HG02970 (cell line): ENCODE data around the gene STARD13.

Source experiments
- ATAC-seq: cut with Tn5 transposase; IDR thresholded peaks from one replicate; pipeline ENCODE4 v1.9.1; 2021; ENCODE audit warnings: mild to moderate bottlenecking, moderate library complexity, moderate number of reproducible peaks; ENCODE audit not compliant: unreplicated experiment, low FRiP score

Gene STARD13

DNA sequence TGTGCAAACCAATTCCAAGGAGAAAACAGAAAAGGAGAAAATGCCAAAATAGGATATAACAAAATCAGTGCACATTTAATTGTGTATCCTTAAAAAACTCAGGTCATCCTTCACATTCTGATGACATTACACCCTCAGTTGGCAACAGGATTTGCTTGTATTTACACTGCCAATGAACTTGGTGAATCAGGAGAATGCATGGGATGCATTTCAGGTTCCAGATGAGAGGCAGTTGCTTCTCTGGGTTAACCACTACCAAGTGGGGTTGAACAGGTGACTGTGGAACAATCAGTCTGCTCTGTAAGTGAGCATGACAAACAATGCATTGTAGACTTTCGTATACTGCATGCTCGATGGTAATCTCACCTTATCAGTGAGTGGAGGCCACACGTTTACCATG, 79.1 kb downstream of the STARD13 start:
- no peak for ATAC-seq

DNA sequence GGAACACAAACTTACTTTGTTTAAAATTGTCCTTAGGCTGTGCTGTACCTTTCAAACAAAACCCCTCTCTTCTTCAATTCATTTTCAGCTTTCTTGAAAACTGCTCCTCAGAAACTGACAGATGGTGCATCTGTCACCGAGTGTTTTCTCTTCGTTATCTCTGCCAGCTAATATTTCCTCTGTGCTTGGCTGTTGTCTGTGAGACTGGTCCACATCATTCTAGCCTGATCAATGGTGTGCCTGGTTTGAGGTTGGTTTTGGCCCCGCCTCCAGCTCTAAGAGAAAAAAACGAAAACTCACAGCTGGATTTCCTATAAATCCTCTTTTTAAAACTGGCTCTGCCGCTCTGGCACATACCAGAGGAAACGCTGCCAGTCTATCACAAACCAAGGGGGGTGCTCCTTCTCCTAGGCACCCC, 79.7 kb downstream of the STARD13 start:
- no peak for ATAC-seq

DNA sequence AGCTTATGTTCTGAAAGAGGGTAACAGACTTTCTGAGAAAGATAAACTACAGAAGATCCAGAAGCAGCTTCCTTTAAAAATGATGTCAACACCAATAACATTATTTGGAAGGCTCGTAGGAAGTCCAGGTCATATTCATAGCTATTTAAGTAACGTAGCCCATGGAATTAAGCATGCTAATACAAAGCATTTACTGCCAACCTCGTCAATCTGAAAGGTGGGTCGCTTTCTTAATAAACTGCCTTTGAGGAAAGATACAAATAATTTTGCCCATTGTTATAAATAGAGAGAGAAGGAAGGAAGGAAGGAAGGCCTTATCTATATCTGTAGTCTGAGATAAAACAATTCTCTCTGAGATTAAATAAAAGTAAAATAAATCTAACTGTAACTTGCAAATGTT, 80.3 kb downstream of the STARD13 start:
- no peak for ATAC-seq

- no peak for ATAC-seq
Measured at GRCh38 chr13:33204130-33204927, 81.2 kb downstream of the STARD13 start.

DNA sequence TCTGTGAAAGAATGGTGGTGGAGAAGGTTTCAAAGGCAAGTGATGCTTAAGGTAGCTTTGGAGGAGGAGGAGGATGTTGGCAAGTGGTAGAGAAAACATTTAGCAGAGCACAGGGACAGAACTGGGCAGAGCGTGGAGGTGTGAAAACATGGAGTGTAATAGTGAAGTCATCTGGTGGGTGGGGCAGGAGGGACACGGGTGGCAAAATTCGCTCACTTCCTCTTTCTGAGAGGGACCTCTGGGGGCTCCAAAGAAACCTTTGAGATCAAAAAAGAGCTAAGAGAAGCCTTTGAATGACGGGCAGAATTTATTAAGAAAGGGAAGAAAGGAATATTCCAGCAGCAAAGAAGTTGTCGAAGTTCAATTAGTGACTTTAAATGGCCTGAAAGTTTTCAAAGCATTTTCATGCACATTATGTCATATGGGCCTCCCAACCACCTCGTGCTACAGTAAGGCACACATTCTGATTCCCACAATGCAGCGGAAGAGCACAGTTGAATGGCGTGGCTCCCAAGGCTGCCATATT, 82.8 kb downstream of the STARD13 start:
- no peak for ATAC-seq

DNA sequence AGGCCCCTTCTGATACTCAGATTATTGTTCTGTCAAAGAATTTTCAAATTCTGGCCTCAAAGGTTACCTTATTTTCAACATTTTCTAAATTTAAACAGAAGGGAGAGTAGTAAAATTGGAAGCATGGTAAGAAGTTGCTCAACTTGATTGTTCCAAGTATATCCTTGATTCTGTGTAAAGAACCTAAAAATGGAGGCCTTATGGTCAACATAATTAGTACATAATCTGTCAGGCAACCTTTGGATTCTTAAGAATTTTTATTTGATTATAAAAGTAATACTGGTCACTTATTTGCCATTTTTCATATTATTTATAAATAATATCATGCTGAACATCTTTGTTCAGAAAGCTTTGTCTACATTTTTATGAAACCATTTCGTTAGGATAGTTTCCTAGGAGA, 83.9 kb downstream of the STARD13 start:
- no peak for ATAC-seq

DNA sequence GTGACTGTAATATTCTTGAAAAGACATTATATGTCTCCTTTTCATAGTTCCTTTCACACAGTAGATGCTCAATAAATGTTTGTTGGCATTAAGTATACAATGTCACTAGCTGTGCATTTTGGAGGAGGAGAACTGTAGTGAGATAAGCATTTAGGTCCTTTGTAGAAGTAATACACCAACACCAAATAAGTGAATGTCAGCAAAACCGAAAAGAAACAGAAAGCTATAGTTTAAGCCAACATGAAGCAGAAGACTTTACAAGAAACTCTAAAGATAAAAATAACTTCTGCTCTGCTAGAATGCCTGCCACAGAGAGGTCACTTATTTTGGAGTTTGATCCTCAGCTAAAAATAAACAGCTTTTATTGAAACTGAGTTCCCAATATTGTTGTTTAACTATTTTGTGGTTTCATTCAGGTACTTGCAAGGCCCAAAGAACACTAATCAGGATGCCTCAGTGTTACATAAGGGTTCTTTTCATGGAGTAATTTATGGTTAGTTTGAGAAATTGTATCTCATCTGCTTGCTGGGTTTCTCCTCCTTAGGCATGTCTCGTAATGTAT, 86.2 kb downstream of the STARD13 start:
- no peak for ATAC-seq

- no peak for ATAC-seq
Measured at GRCh38 chr13:33197541-33197971, 88.0 kb downstream of the STARD13 start.

DNA sequence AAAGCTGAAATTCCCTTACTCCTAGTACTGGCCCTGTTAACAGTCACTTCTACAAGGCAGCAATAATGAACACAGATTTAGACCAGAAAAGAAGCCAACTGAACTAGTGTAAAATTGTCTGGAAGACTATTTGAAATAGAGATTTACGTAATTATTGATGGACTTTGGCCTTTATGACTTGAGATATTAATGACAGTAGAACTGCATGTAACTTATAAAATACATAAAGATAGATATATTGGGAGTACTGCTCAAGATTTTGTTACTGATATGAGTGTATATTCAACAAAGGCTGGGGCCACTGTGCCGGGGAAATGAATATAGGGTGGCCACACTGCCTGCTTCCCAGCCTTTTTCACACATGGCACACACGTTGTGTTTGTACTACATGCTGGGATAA, 88.8 kb downstream of the STARD13 start:
- ATAC-seq, result no peak

- ATAC-seq, result no peak
Measured at GRCh38 chr13:33195693-33196464, 89.7 kb downstream of the STARD13 start.

GRCh38 chr13:33194820-33195692, 90.5 kb downstream of the STARD13 start:
- ATAC-seq, result peak; percentile 70

DNA sequence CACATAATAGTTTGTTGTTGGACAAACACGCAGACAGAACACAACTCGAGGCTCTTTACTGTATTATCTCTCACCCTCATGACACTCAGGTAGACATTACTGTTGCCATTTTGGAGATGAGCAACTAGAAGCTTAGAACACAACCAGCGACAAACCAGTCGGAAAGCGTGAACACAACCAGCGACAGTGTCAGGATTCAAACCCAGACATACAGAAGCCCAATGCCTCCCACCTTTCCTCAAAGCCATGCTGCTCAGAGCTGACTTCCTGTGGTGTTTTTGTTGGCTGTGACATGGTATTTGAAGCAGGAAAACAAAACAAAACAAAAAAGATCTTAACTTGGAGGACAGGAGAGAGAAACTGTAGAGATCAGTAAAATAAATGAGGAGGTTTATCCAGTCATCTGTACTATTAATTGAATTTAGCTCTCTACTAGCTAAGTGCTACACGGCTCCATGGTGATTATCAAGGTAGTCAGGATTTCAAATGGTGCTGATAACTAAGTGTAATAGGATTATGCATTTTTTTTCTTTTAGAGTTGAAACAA, 92.1 kb downstream of the STARD13 start:
- ATAC-seq, result no peak

GRCh38 chr13:33191425-33192210, 93.9 kb downstream of the STARD13 start:
- no peak for ATAC-seq

GRCh38 chr13:33189470-33189869, 96.1 kb downstream of the STARD13 start:
- no peak for ATAC-seq

DNA sequence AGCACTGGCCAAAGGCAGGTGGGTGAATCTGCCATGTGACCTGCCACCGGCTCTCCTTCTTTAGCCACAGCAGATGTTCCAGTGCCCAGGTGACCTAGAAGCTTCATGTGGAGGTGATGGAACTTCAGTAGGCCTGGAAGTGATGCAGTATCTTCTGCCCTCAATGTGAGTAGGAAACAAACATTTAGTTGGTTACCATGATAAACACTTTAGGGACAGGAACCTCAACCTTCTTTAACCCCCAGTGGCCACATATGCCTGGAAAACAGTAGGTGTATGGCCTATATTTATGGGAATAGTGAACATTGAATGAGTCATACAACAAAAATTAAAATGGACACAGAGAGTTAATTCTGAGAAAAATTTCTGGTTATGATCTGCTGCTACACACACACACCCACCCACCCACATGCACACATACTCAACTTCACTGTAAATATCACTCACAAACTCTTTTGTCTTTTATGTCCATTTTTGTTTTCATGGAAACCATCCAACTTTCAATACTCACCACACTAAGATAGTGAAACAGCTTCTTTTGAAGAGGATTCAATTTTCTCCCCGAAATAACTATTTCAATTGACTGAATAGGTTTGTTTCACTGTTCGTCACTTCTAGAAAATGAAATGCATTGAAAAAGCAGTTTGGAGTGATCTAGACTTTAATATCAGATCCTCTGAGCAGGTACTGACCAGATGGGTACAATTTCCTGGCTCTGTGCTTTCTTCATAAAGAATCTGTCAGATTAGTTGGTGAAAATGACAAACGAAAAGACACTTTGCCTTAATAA, 97.3 kb downstream of the STARD13 start:
- ATAC-seq, result no peak

- ATAC-seq, result no peak
Measured at GRCh38 chr13:33186861-33187291, 98.7 kb downstream of the STARD13 start.

GRCh38 chr13:33185853-33186252, 99.7 kb downstream of the STARD13 start:
- ATAC-seq, result no peak

- no peak for ATAC-seq
Measured at GRCh38 chr13:33184530-33184929, 101.0 kb downstream of the STARD13 start.
